Measurements from ENCODE around the gene NKTR.

GRCh38 chr3:42690766-42691680, 90.5 kb downstream of the NKTR start:
- TF ChIP-seq CTCF (conservative IDR thresholded peaks at IDR 0.05 in 1 of 2, IDR thresholded peaks at IDR 0.05 in 1 of 2; ENCODE audit: extremely low read depth in 1 of 2, insufficient read depth in 1 of 2, low read depth in 1 of 2, low read length in 2 of 2) (no peak), EZH2 (IDR thresholded peaks at IDR 0.05; ENCODE audit: borderline replicate concordance, low read length) (no peak)

Measured in mammary epithelial cell (primary cell).